Esophagus (tissue), 2 donors: ENCODE results near the gene MAB21L1. TPM values are rescaled to one million over a fixed set of nuclear protein-coding genes. Genes with fewer than 3 reads are reported as not detected.

Experiments
- H3K27ac ChIP-seq, 2 donors: one replicate each; pipeline ENCODE4 v1.5.1; 2013; ENCODE audit warnings: low read depth in 2 of 2, mild to moderate bottlenecking in 2 of 2, inconsistent platforms in 1 of 2, low read length in 1 of 2, moderate library complexity in 1 of 2
- H3K27me3 ChIP-seq, 2 donors: one replicate each; pipeline ENCODE4 v1.6.1; 2013; ENCODE audit warnings: low read length in 2 of 2, control low read depth in 1 of 2, mild to moderate bottlenecking in 1 of 2; ENCODE audit not compliant: insufficient read depth in 2 of 2, control insufficient read depth in 1 of 2
- H3K36me3 ChIP-seq, 2 donors: one replicate each; pipeline ENCODE4 v1.6.1; 2013; ENCODE audit warnings: low read length in 1 of 2; ENCODE audit not compliant: control insufficient read depth in 2 of 2, insufficient read depth in 2 of 2
- H3K4me1 ChIP-seq, 2 donors: one replicate each; pipeline ENCODE4 v1.6.1; 2013; ENCODE audit warnings: low read length in 1 of 2; ENCODE audit not compliant: control insufficient read depth in 2 of 2, insufficient read depth in 2 of 2
- H3K4me3 ChIP-seq, 2 donors: one replicate each; pipeline ENCODE4 v1.5.1; 2013; ENCODE audit warnings: low read length in 2 of 2, mild to moderate bottlenecking in 2 of 2, low read depth in 1 of 2, moderate library complexity in 1 of 2
- H3K9me3 ChIP-seq, 2 donors: one replicate each; pipeline ENCODE4 v1.6.1; 2013; ENCODE audit warnings: mild to moderate bottlenecking in 2 of 2, low read depth in 1 of 2, low read length in 1 of 2, moderate library complexity in 1 of 2; ENCODE audit not compliant: control insufficient read depth in 2 of 2, insufficient read depth in 1 of 2
- WGBS, 2 donors: extraction: QIAGEN DNeasy Blood & Tissue Kit; methylation state at CpG; one replicate each; pipeline ENCODE4 v1.1.7; 2013; 5-methylcytosine and 5-hydroxymethylcytosine counted together
- polyA plus RNA-seq, 2 donors: library from polyadenylated mRNA; stranded (reverse); fragments of 200-250 nt; gene quantifications; one replicate each; pipeline ENCODE4 v1.2.3, GENCODE V29; 2013
- donor health status: healthy with polysubstance abuse.
- donor health status: Bipolar disorder and iron deficiency.

MAB21L1 gene
- polyA plus RNA-seq, 2 donors: 0.06 to 0.13 TPM

GRCh38 chr13:35481777-35482176 lies 5.3 kb upstream of the MAB21L1 start:
- 88% methylated on average over 2 of the region's 2 CpGs for WGBS, 2 donors

GRCh38 chr13:35480346-35480745 lies 3.9 kb upstream of the MAB21L1 start:
- H3K4me1 ChIP-seq: peaks cover 0 to 8% of the 10 kb centered on the region in 2 donors
- H3K27ac ChIP-seq: no peak overlapping the region
- no peaks in the 10 kb centered on the region for H3K36me3 ChIP-seq
- H3K9me3 ChIP-seq: peaks cover 0 to 7% of the 10 kb centered on the region in 2 donors
- peaks cover 0 to 3% of the 10 kb centered on the region in 2 donors for H3K27me3 ChIP-seq
- 88 to 90% methylated on average over 2 of the region's 2 CpGs for WGBS, 2 donors
- H3K4me3 ChIP-seq: no peak overlapping the region

More at GRCh38 chr13:35481777-35482176, 5.3 kb upstream of the MAB21L1 start:
- H3K36me3 ChIP-seq: no peaks in the 10 kb centered on the region
- H3K9me3 ChIP-seq: peaks cover 0 to 3% of the 10 kb centered on the region in 2 donors
- H3K4me3 ChIP-seq: no peak overlapping the region
- peaks cover 0 to 3% of the 10 kb centered on the region in 2 donors for H3K27me3 ChIP-seq
- H3K4me1 ChIP-seq: peaks cover 0 to 3% of the 10 kb centered on the region in 2 donors
- no peak overlapping the region for H3K27ac ChIP-seq

- Histone ChIP-seq H3K27ac (no peak overlapping the region), H3K9me3 (peaks cover 0 to 12% of the 10 kb centered on the region in 2 donors), H3K27me3 (peaks cover 0 to 3% of the 10 kb centered on the region in 2 donors), H3K4me3 (no peak overlapping the region), H3K36me3 (no peaks in the 10 kb centered on the region), H3K4me1 (peaks cover 0 to 12% of the 10 kb centered on the region in 2 donors)
- 80 to 86% methylated on average over 1 of the region's 1 CpG for WGBS, 2 donors
These were observed 3.2 kb upstream of the MAB21L1 start for GRCh38 chr13:35479706-35480105.

GRCh38 chr13:35479038-35479492 lies 2.6 kb upstream of the MAB21L1 start:
- H3K9me3 ChIP-seq: peaks cover 0 to 12% of the 10 kb centered on the region in 2 donors
- H3K27me3 ChIP-seq: peaks cover 0 to 3% of the 10 kb centered on the region in 2 donors
- H3K4me1 ChIP-seq: peaks cover 0 to 12% of the 10 kb centered on the region in 2 donors
- 71 to 73% methylated on average over 14 of the region's 14 CpGs for WGBS, 2 donors
- no peak overlapping the region for H3K27ac ChIP-seq
- no peak overlapping the region for H3K4me3 ChIP-seq
- H3K36me3 ChIP-seq: no peaks in the 10 kb centered on the region

GRCh38 chr13:35478271-35479037 lies 2.0 kb upstream of the MAB21L1 start:
- H3K27me3 ChIP-seq: peaks cover 0 to 3% of the 10 kb centered on the region in 2 donors
- peaks cover 0 to 12% of the 10 kb centered on the region in 2 donors for H3K4me1 ChIP-seq
- no peak overlapping the region for H3K4me3 ChIP-seq
- no peaks in the 10 kb centered on the region for H3K36me3 ChIP-seq
- WGBS, 2 donors: 38 to 39% methylated on average over 45 to 51 of the region's 51 CpGs
- H3K27ac ChIP-seq: no peak overlapping the region
- peaks cover 0 to 12% of the 10 kb centered on the region in 2 donors for H3K9me3 ChIP-seq

- WGBS, 2 donors: 58 to 61% methylated on average over 5 of the region's 5 CpGs
These were observed 977 bp upstream of the MAB21L1 start for GRCh38 chr13:35477386-35477946.

GRCh38 chr13:35475212-35475959 lies 1.1 kb downstream of the MAB21L1 start:
- 23 to 28% methylated on average over 47 of the region's 47 CpGs for WGBS, 2 donors
- peaks cover 0 to 9% of the 10 kb centered on the region in 2 donors for H3K27me3 ChIP-seq
- peaks cover 0 to 14% of the 10 kb centered on the region in 2 donors for H3K9me3 ChIP-seq
- peak overlapping the region in 1 of 2 donors; percentile 1 for H3K27ac ChIP-seq
- H3K4me1 ChIP-seq: peaks cover 0 to 15% of the 10 kb centered on the region in 2 donors
- H3K4me3 ChIP-seq: peak overlapping the region; percentile 32 to 34
- H3K36me3 ChIP-seq: no peaks in the 10 kb centered on the region

More at GRCh38 chr13:35477386-35477946, 977 bp upstream of the MAB21L1 start:
- peaks cover 0 to 3% of the 10 kb centered on the region in 2 donors for H3K27me3 ChIP-seq
- H3K9me3 ChIP-seq: peaks cover 0 to 12% of the 10 kb centered on the region in 2 donors
- no peak overlapping the region for H3K27ac ChIP-seq
- no peaks in the 10 kb centered on the region for H3K36me3 ChIP-seq
- no peak overlapping the region for H3K4me3 ChIP-seq
- peaks cover 0 to 12% of the 10 kb centered on the region in 2 donors for H3K4me1 ChIP-seq

DNA sequence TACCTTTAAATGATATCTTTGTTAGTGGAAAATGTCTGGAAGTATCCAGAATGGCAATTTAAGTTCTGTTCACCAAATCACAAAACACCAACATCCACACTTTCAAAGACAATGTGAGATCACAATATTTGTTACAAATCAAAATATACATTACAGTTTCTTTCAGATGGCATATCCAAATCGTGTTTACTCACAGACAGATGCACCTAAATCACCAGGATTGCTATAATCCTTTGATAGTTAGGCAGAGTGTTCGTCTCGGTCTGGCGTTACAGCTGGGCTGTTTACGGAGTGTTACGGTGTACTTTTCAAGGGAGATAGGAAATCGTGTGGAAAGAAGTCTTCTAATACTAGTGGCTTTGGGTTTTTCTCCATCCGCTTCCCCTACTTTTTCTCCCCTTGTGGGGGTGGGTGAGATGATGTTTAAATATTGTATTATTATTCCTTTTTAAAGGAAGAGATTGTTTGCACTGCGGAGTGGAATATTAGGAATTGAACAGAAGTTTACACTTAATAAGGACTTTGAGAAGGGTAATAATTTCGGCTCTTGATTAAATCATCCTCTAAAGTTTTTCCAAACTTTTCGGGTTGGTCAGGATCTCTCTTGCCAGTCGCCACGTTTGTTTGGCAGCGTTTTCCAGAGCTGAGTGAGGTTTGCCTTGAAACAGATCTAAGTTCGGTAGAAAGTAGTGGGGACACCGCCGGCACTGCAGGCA lies 1.8 kb downstream of the MAB21L1 start:
- Histone ChIP-seq H3K4me3 (peak overlapping the region in 1 of 2 donors; percentile 32), H3K27ac (no peak overlapping the region), H3K36me3 (no peaks in the 10 kb centered on the region), H3K27me3 (peaks cover 0 to 9% of the 10 kb centered on the region in 2 donors), H3K4me1 (peaks cover 0 to 15% of the 10 kb centered on the region in 2 donors), H3K9me3 (peaks cover 0 to 14% of the 10 kb centered on the region in 2 donors)
- 42 to 48% methylated on average over 17 of the region's 17 CpGs for WGBS, 2 donors

DNA sequence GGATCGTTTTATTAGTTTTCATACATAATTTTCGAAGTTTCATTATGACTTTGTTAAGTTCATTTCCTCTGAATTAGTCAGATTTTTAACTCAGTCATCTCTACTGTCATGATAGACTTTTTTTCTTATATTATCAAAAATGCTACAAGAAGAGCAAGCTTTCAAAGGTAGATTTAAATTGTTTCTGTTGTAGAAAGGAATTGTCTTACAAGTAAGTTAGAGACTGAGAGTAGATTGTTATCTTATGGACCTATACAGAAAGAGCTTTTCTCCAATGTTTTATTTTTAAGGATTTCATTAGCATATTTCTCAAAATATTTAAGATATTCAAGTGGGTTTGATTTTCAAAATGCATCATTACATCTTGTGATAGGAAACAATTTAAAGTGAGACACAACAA lies 2.7 kb downstream of the MAB21L1 start:
- no peaks in the 10 kb centered on the region for H3K36me3 ChIP-seq
- peaks cover 0 to 14% of the 10 kb centered on the region in 2 donors for H3K9me3 ChIP-seq
- H3K27ac ChIP-seq: no peak overlapping the region
- H3K4me3 ChIP-seq: no peak overlapping the region
- H3K4me1 ChIP-seq: peaks cover 0 to 15% of the 10 kb centered on the region in 2 donors
- WGBS, 2 donors: 75 to 79% methylated on average over 2 of the region's 2 CpGs
- peaks cover 0 to 9% of the 10 kb centered on the region in 2 donors for H3K27me3 ChIP-seq
